GM19468 (cell line): Measurements from ENCODE around the gene CERS2.

Experiments used
- ATAC-seq: cut with Tn5 transposase; IDR thresholded peaks from one replicate; pipeline ENCODE4 v1.9.1; 2021; ENCODE audit warnings: mild to moderate bottlenecking, moderate library complexity, moderate number of reproducible peaks; ENCODE audit not compliant: unreplicated experiment; ENCODE audit errors: extremely low read depth

CERS2 gene

DNA sequence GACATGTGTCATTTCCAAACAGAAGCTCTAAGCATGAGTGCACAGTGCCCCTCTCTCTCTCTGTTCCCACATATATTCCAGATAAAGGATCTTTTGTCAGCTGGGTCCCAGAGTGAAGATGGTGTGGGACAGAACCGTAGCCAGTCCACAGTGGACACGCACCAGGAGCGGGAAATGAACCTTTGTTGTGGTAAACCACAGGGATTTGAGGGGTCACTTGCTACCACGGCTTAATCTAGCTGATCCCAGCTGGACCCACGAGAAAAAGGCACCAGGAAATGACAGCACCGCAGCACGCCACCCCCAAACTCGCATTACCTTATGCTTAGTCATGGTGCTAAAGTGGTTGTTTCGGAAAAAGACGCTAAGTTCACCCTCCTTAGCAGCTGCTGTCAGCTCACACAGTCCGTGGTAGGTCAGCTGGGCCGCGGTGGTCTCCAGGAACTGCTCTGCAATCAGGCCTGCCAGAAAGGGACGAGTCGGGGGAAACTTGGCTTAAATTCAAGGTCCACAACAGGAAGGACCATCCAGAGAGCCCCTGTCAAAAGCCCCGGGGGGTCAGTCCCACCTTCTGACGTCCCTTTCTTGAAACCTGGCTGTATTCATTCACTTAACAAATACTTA lies 24.5 kb upstream of the CERS2 start:
- ATAC-seq, result no peak

- ATAC-seq, result no peak
Measured at GRCh38 chr1:150997949-150998348, 23.3 kb upstream of the CERS2 start.

- ATAC-seq, result no peak
Measured at GRCh38 chr1:150997126-150997872, 22.7 kb upstream of the CERS2 start.

DNA sequence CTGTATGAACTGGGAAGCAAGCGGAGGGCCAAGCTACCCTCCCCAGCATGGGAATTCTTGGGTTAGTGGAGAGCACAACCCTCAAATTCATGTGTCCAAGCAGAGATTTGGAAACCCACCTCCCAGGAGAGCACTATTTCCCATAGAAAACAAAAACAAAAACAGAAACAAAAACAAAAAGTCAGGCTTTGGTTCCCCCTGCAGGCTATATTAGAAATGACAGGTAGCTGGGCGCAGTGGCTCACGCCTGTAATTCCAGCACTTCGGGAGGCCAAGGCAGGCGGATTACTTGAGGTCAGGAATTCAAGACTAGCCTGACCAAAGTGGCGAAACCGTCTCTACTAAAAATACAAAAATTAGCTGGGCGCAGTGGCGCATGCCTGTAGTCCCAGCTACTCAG lies 21.3 kb upstream of the CERS2 start:
- ATAC-seq, result no peak

DNA sequence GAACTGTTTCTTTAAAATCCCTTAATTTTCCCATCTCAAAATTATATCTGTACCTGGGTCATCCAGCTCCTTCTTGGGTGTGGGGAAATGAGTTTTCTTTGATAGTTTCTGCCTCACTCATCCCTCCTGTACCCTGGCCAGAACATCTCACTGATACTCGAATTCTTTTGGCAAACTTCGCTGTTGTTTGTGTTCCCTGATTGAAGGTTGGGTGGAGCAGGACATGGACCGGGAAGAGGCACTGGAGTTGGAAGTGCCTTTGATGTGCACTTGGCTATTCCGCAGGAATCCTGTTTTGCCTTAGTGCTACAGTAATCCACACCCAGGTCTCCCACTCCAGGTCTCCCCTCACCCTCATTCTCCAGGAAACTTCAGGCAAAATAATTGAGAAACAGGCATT lies 20.8 kb upstream of the CERS2 start:
- no peak for ATAC-seq

GRCh38 chr1:150994248-150994647 lies 19.6 kb upstream of the CERS2 start:
- ATAC-seq, result no peak

GRCh38 chr1:150992626-150993025 lies 18.0 kb upstream of the CERS2 start:
- no peak for ATAC-seq

DNA sequence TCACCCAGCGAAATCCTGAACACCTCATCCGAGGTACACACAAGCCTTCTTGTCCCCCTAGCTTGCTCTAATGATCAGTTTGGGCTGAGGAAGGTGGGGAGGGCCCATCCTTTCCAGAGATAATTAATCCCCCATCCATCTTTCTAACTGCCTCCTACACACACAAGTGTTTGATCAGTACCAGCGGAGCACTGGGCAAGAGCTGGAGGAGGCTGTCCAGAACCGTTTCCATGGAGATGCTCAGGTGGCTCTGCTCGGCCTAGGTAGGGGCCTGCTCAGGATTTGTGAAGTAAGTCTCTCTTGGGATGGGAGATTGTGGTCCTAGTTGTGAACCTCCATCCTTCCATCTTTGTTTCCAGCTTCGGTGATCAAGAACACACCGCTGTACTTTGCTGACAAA lies 13.3 kb upstream of the CERS2 start:
- ATAC-seq, result no peak

DNA sequence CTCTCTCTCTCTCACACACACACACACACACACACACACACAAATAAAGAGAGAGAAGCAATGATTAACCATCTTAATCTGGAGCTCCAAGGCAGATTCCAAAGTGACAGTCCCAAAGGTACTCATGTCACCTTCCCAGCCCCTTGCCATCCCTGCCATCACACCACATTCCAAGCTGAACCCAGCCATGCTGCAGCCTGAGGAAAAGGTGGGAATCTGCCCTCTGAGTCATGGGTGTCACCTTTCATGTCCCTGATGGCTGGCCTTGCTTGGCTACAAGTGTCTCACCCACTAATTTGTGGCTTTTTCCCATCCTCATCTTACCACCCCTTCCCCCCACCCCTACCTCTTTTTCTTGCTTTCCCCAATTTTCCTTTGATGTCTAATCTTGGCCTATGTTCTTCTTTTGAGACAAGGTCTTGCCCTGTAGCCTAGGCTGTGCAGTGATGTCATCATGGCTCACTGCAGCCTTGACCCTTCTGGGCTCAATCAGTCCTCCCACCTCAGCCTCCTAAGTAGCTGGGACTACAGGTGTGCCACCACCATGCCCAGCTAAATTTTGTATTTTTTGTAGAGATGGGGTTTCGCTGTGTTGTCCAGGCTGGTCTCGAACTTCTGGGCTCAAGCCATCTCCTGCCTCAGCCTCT lies 10.7 kb upstream of the CERS2 start:
- no peak for ATAC-seq

GRCh38 chr1:150981805-150982712 lies 7.4 kb upstream of the CERS2 start, which contains the start of gene ANXA9:
ANXA9 (plus strand) TSS chr1:150982292; CDS start chr1:150983106, 814 bp downstream.
- no peak for ATAC-seq

DNA sequence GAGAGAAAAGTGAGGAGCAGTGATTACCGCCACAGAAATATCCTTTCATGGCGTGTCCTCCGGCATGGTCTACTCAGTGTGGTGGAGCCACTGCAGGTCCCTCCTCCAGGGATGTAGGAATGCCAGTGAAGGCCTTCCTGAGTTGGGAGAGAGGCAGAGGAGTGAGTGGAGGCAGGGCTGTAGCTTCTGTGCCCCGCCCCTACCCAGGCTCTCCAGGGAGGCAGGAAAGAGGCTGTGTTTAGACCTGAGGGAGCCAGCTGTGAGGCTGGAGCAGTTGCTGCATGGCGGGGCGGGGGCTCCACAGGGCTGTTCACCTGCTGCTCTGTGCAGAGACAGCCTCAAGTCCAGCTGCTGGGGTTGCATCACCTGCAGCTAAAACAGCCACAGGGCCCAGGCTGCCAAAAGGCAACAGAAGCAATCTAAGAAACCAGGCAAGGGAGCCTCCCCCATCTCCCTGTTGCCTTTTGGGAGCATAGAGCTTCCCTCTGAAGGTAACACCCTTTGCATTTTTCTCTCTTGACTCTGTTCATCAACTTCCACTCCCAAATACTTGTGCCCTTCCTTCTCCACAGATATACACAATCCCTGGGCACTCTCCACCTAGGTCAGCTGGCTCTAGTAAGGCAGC lies 6.7 kb upstream of the CERS2 start:
- ATAC-seq, result no peak

DNA sequence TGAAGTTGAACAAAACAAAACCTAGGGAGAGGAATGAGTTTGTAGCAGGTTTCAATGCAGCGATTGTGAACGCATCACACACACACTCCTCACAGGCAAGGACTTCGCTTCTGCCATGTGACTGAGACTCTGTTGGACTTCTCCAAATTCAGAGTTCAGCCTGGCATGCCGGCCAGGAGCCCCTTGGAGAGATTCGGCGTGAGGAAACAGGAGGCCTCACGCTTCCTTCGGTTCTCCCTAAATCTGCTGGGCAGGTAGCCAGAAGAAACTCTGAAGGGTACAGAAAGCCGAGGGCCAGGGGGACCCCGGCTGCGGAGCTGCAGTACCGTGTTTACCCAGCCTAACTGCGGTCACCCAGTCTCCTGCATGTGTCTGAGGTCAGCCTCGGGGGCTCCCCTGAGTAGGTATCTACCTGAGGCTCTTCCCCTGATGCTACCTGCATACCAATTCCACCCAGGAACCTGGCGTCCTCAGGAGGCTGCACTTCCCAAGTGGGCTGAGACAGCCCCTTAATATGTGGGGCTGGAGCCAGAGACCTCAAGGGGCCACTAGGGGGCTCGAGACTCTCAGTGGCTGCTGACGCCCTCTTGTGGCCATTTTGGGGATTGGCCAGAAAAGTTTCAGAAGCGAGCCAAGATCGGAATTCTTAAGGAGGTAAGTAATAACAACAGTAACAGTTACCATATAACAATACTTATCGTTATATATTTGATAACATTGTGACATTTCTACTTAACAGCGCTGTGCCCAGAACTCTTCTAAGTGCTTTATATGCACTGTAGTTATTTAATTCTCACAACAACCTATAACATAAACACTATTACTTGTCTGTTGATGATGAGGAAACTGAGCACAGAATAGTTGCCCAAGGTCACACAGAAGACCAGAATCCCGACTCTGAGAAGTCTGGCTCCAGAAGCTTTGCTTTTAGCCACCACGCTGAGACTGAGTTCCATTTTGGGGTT lies 4.7 kb upstream of the CERS2 start:
- no peak for ATAC-seq

DNA sequence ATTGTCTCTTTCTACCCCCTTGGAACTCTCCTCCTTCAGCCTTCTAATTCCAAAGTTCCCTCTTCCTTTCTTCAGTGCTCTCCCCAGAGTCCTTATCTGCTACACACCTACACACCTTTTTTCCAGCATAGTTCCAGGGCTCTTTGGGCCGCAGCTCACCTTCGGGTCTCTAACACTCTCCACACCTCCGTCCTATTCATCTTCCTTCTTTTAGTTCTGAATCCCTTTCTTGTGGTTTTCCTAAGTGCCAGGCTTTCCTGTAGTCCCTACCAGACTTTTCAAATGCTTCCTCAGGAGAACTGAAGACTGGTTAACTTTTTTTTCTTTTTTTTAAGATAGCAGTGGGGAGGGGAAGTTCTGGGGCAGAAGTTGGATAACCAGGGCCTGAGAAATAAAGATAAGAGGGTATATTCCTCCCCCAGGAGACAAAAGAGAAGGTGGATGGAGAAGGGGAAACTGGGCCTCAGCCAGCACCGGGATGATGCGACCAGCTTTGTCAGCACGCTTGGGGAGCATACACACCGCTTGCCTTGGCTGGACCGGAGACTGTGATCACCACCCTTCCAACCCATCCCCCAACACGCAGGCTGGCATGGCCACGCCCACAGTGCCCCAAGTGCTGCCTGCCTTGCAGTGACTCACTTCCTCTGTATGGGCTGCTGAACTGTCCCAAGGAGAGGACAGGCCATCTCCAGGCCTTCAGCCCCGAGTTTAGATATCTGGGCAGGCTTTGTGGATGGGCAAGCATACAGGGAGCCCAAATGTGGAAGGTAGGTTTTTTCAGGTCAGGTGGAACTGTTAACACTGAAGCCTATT lies 2.5 kb upstream of the CERS2 start:
- no peak for ATAC-seq

DNA sequence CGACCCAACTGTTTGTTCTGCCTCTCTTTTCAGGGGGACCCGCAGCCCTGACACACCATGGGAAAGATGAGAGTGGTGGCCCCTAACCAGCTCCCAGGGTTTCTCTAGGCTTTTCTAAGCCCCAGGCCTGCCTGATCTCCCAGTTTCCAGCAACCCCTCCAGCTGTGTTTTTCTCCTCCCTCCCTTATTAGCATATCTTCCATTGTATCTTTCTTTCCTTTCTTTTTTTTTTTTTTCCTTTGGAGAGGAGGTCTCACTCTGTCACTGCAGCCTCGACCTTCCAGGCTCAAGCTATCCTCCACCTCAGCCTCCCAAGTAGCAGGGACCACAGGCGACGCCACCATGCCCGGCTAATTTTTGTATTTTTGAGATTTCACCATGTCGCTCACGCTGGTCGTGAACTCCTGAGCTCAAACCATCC lies 1.8 kb upstream of the CERS2 start:
- no peak for ATAC-seq

DNA sequence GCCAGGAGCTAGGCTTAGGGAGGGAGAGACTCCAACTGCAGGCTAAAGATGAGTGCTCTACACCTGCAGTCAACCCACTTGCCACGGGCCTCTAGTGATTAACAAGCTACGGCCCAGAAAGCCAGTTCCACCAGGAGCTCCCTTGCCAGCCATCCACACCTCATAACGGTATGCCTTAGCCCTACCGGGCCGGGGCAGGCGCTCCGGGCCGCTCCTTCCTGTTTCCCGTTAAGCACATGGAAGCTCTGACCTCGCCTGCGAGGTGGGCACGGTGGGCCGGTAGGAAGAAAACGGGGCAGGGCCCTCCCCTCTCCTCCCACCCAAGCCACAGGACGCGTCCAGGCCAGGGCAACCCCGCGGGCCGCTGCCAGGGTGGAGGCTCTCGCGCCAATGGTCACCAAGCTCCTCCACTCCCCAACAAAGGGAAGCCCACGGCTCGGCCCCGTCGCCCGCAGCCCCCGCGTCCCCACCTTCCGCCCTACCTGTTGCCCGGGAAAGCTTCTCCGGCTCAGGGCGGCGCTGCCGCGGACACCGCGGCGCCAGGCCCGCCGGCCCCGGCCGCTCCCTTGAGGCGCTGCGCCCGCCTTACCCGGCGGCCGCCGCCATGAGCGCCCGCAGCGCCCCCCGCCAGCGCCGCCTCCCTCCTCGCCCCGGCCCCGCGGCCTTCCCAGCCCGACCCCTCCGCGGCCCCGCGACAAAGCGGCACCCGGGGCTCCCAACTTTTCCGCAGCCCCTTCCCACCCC lies 627 bp downstream of the CERS2 start:
- ATAC-seq, result peak; percentile 11

DNA sequence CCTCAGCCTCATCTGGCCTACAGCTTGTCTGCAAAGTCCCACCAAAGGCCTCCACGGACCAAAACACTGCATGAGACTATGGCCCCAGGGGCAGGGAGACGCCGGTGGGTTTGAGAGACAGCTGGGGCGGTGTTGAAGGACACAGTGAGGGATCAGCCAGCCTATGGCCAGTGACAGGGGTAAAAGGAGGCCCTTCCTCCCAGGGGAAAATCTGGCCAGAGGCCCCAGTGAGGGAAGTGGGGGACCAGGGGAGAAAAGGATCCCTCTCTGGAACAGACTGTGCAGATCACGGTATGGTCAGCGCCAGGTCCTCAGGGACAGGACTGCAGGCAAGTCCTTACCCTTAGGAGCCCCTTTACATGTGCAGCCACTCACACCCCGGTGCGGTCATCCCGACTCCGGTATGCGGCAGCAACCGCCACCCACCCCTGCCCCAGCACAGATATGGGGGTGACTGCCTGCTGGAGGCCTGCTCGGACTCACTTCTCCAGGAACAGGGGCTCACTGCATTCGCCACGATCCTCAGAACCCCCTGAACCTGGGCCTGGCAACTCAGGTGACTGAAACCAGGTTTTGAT lies 1.3 kb downstream of the CERS2 start:
- ATAC-seq, result no peak

DNA sequence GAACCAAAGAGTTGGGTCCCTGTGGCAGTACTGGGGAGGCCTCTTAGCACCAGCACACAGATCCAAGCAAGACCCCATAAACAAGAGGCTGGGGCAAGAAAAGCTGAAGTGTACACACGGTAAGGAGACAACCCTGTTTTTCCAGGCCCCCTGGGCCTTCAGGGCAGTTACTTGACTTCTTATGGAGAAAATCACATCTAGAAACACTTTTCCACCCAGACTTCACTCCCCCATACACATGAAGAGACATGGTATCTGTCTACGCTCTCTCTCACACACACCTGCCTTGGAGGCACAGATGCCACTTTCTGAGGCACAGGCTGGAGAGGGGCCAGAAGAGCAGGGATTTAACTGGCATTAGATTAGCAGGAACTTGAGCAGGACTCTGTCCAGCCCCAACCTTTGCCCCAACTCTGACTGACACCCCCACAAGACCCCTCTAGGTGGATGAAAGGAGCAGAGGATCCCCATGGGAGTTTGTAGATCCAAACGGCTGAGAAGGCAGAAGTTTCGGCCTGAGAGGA lies 2.2 kb downstream of the CERS2 start:
- no peak for ATAC-seq
